Measurements from ENCODE around the gene HLA-DOA. TPM values are rescaled to one million over a fixed set of nuclear protein-coding genes. Genes with fewer than 3 reads are reported as not detected.

Gene HLA-DOA
- total RNA-seq, 1 donor, result under 0.01 TPM

DNA sequence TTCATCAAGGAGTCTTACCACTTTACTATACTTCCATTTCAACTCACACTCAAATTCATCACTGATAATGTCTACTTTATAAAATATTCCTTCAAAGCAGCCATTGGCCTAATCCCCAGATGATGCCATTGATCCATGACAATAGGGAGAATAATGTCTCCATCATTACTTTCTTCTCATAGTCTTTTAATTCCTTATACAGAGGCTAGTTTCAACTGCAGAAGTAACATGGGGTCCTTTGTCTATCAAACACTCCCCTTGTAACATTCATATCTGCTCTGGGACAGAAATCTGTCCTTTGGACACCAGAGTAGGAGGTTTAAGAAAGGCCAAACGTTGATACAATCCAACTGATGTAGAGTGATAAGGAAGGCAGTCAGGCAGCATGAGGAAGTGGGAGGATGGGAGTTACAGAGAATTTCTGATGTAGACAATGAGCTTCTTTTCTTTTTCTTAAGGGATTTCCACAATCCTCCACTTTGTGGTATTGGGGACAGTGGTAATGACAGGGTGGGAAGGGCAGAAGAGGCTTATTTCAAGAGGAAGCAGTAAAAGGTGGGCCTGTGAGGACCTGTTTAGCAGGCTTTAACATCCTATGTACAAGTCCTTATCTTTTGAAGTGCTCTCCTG lies 18.9 kb upstream of the HLA-DOA start:
- Histone ChIP-seq H3K4me3 (ENCODE audit: insufficient read depth, low read length) (no peak overlapping the region), H3K79me2 (ENCODE audit: insufficient read depth, low read length) (no peaks in the 10 kb centered on the region), H2AFZ (ENCODE audit: low read length) (no peak overlapping the region), H3K27me3 (ENCODE audit: insufficient read depth, low read length) (peaks cover 37% of the 10 kb centered on the region), H3K27ac (ENCODE audit: low read depth, low read length) (no peak overlapping the region), H4K20me1 (ENCODE audit: insufficient read depth, low read length) (no peaks in the 10 kb centered on the region), H3K36me3 (ENCODE audit: insufficient read depth, low read length) (no peaks in the 10 kb centered on the region), H3K4me1 (ENCODE audit: insufficient read depth, low read length) (no peaks in the 10 kb centered on the region), H3K9me3 (ENCODE audit: low read depth, low read length) (no peaks in the 10 kb centered on the region), H3K4me2 (ENCODE audit: insufficient read depth, low read length) (no peak overlapping the region)
- no peak for TF ChIP-seq CTCF (IDR thresholded peaks at IDR 0.05; ENCODE audit: extremely low read depth, low read depth, low read length)
- no peak for DNase-seq (ENCODE audit: insufficient read length, low spot score, missing footprints)

GRCh38 chr6:33024521-33024920 lies 15.1 kb upstream of the HLA-DOA start:
- H2AFZ ChIP-seq (ENCODE audit: low read length), result no peak overlapping the region
- H4K20me1 ChIP-seq (ENCODE audit: insufficient read depth, low read length), result no peaks in the 10 kb centered on the region
- H3K79me2 ChIP-seq (ENCODE audit: insufficient read depth, low read length), result no peaks in the 10 kb centered on the region
- no peaks in the 10 kb centered on the region for H3K36me3 ChIP-seq (ENCODE audit: insufficient read depth, low read length)
- DNase-seq (ENCODE audit: insufficient read length, low spot score, missing footprints), result no peak
- H3K4me3 ChIP-seq (ENCODE audit: insufficient read depth, low read length), result no peak overlapping the region
- H3K9me3 ChIP-seq (ENCODE audit: low read depth, low read length), result no peaks in the 10 kb centered on the region
- no peak overlapping the region for H3K4me2 ChIP-seq (ENCODE audit: insufficient read depth, low read length)
- TF ChIP-seq CTCF (IDR thresholded peaks at IDR 0.05; ENCODE audit: extremely low read depth, low read depth, low read length), result no peak
- H3K27ac ChIP-seq (ENCODE audit: low read depth, low read length), result no peak overlapping the region
- peaks cover 15% of the 10 kb centered on the region for H3K27me3 ChIP-seq (ENCODE audit: insufficient read depth, low read length)
- H3K4me1 ChIP-seq (ENCODE audit: insufficient read depth, low read length), result no peaks in the 10 kb centered on the region

- Histone ChIP-seq H3K27me3 (ENCODE audit: insufficient read depth, low read length) (peaks cover 13% of the 10 kb centered on the region), H3K27ac (ENCODE audit: low read depth, low read length) (no peak overlapping the region), H3K9me3 (ENCODE audit: low read depth, low read length) (no peaks in the 10 kb centered on the region), H3K36me3 (ENCODE audit: insufficient read depth, low read length) (no peaks in the 10 kb centered on the region), H3K4me1 (ENCODE audit: insufficient read depth, low read length) (peaks cover 3% of the 10 kb centered on the region), H2AFZ (ENCODE audit: low read length) (no peak overlapping the region), H3K79me2 (ENCODE audit: insufficient read depth, low read length) (no peaks in the 10 kb centered on the region), H3K4me2 (ENCODE audit: insufficient read depth, low read length) (no peak overlapping the region), H3K4me3 (ENCODE audit: insufficient read depth, low read length) (no peak overlapping the region), H4K20me1 (ENCODE audit: insufficient read depth, low read length) (no peaks in the 10 kb centered on the region)
- no peak for TF ChIP-seq CTCF (IDR thresholded peaks at IDR 0.05; ENCODE audit: extremely low read depth, low read depth, low read length)
- DNase-seq (ENCODE audit: insufficient read length, low spot score, missing footprints), result no peak
These were observed 14.1 kb upstream of the HLA-DOA start for GRCh38 chr6:33023536-33023935.

- Histone ChIP-seq H3K4me3 (ENCODE audit: insufficient read depth, low read length) (no peak overlapping the region), H3K9me3 (ENCODE audit: low read depth, low read length) (no peaks in the 10 kb centered on the region), H2AFZ (ENCODE audit: low read length) (no peak overlapping the region), H3K79me2 (ENCODE audit: insufficient read depth, low read length) (no peaks in the 10 kb centered on the region), H3K27me3 (ENCODE audit: insufficient read depth, low read length) (peaks cover 8% of the 10 kb centered on the region), H3K4me1 (ENCODE audit: insufficient read depth, low read length) (peaks cover 6% of the 10 kb centered on the region), H3K4me2 (ENCODE audit: insufficient read depth, low read length) (no peak overlapping the region), H3K36me3 (ENCODE audit: insufficient read depth, low read length) (no peaks in the 10 kb centered on the region), H3K27ac (ENCODE audit: low read depth, low read length) (no peak overlapping the region), H4K20me1 (ENCODE audit: insufficient read depth, low read length) (no peaks in the 10 kb centered on the region)
- no peak for TF ChIP-seq CTCF (IDR thresholded peaks at IDR 0.05; ENCODE audit: extremely low read depth, low read depth, low read length)
- DNase-seq (ENCODE audit: insufficient read length, low spot score, missing footprints), result no peak
These were observed 12.5 kb upstream of the HLA-DOA start for GRCh38 chr6:33021917-33022316.

Data from osteoblast (primary cell).